C4-2B (cell line): ENCODE data around the gene DPY19L2.
"Not testable (repeated sequence)": the region's sequence is repeated elsewhere in the genome, so short reads cannot be mapped to it uniquely, and the experiment has no call there.

Source experiments
- H3K27ac ChIP-seq: fragments of 450-650 bp; 2 replicates; pipeline ENCODE4 v1.5.1; 2017
- CTCF ChIP-seq: fragments of 450-650 bp; conservative IDR thresholded peaks from 2 replicates; pipeline ENCODE4 v1.5.1; 2017; ENCODE audit warnings: mild to moderate bottlenecking
- ZFX ChIP-seq: fragments of 450-650 bp; IDR thresholded peaks from 2 replicates; pipeline ENCODE4 v1.6.1; 2017

DPY19L2 gene

GRCh38 chr12:63668028-63668799, at the start of gene DPY19L2:
TSS of gene DPY19L2 (minus strand) at chr12:63668493. CDS start at chr12:63668393, 100 bp downstream.
- no peak for TF ChIP-seq ZFX
- no peak for TF ChIP-seq CTCF
- H3K27ac ChIP-seq = no peak within 1 kb of the TSS

- not testable (repeated sequence) for H3K27ac ChIP-seq
Observed at GRCh38 chr12:63716891-63717290, 48.6 kb upstream of the DPY19L2 start.

DNA sequence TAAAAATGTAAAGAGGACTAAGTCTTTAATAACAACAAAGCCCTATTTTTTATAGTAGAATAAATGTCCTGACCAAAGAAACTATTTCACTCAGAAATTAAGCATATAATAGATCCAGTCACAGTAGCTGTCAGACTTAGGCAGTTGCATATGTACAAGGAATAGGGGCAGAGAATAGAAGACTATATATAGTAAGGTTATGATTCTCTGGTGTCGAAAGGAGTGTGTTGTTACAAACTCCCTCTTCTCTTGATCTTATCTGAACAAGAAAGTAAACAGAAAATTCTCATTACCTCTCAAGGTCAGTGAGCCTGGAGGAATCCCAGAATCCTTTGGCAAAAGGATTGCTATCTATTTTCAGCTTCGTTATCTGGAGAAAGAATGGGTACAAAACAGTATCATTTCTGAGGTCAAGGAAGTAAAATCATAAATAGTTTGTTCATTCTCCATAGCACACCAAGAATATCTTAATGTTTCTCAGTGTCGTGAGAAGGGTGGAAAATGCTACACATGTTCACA, 46.9 kb upstream of the DPY19L2 start:
- H3K27ac ChIP-seq = not testable (repeated sequence)

- not testable (repeated sequence) for H3K27ac ChIP-seq
Observed at GRCh38 chr12:63714409-63714808, 46.1 kb upstream of the DPY19L2 start.

DNA sequence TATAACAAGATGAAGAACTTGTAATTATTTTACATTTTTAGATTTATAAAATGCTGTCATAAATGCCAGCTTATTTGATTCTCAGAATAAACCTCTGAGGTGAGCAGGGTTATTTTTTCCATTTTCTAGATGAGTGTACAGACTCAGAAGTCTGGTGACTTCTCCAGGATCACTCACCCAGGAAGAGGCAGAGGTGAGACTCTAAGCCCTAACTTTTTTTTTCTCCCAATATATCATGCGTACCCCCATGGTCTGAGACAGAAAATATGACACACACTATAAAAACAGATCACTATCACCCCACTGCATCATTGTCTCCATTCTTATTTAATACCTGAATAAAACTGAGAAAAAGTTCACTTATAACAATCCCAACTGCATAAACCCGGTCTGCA, 45.4 kb upstream of the DPY19L2 start:
- not testable (repeated sequence) for H3K27ac ChIP-seq

GRCh38 chr12:63712979-63713680, 44.8 kb upstream of the DPY19L2 start:
- not testable (repeated sequence) for H3K27ac ChIP-seq

- H3K27ac ChIP-seq = not testable (repeated sequence)
Observed at GRCh38 chr12:63712376-63712974, 44.2 kb upstream of the DPY19L2 start.

DNA sequence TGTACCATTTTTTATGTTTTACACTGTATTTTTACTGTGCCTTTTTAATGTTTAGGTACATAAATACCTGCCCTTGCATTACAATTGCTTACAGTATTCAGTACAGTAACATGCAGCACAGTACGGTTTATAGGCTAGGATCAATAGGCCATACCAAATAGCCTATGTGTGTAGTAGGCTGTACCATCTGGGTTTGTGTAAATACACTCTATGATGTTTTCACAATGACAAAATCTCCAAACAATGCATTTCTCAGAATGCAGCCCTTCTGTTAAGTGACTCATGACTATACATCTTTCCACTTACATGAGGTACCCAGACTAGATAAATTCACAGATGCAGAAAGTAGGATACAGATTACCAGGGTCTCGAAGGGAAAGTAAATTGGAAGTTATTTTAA, 43.0 kb upstream of the DPY19L2 start:
- H3K27ac ChIP-seq = not testable (repeated sequence)

DNA sequence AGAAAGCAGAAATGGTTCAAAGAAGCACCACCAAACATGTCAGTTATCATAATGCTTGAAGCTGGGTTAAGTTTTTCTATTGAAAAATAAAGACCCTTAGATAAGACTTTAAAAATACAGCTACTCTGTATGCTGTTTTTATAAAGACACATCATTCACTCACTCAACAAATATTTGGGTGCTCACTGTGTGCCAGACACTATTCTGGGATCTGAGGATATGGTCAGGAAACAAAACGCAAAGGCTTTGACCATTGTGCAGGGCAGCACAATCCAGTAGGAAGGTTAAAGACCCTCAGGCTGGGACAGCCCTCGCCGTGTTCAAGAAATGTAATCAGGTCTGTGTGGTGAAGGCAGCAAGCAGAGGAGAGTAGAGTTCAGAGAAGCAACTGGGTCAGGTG, 38.0 kb upstream of the DPY19L2 start:
- TF ChIP-seq CTCF (no peak), ZFX (no peak)
- no peak overlapping the region for H3K27ac ChIP-seq

GRCh38 chr12:63699678-63700382, 31.5 kb upstream of the DPY19L2 start:
- not testable (repeated sequence) for H3K27ac ChIP-seq

- not testable (repeated sequence) for H3K27ac ChIP-seq
Observed at GRCh38 chr12:63699011-63699410, 30.7 kb upstream of the DPY19L2 start.

DNA sequence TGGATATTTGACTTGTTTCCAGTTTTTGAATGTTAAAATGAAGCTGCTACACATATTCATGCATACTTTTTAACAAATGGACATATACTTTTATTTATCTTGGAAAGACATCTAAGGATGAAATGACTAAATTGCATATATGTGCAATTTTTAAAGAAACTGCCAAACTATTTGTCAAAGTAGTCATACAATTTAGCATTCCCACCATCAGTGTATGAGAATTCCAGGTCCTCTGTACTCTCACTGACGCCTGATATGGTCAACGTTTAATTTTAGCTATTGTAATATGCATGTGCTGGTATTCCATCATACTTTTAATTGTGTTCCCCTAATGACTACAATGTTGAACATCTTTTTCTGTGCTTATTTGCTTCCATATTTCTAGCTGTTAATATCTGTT, 22.5 kb upstream of the DPY19L2 start:
- not testable (repeated sequence) for H3K27ac ChIP-seq

- H3K27ac ChIP-seq = not testable (repeated sequence)
Observed at GRCh38 chr12:63689141-63689540, 20.8 kb upstream of the DPY19L2 start.

DNA sequence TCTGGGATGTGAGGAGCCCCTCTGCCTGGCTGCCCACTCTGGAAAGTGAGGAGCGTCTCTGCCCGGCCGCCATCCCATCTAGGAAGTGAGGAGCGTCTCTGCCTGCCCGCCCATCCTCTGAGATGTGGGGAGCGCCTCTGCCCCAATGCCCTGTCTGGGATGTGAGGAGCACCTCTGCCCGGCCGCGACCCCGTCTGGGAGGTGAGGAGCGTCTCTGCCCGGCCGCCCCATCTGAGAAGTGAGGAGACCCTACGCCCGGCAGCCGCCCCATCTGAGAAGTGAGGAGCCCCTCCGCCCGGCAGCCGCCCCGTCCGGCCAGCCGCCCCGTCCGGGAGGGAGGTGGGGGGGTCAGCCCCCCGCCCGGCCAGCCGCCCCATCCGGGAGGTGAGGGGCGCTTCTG, 18.3 kb upstream of the DPY19L2 start:
- not testable (repeated sequence) for H3K27ac ChIP-seq

GRCh38 chr12:63685789-63686188, 17.5 kb upstream of the DPY19L2 start:
- H3K27ac ChIP-seq = not testable (repeated sequence)

GRCh38 chr12:63682617-63683016, 14.3 kb upstream of the DPY19L2 start:
- H3K27ac ChIP-seq = not testable (repeated sequence)

- H3K27ac ChIP-seq = not testable (repeated sequence)
Observed at GRCh38 chr12:63680758-63681157, 12.5 kb upstream of the DPY19L2 start.
